WI38 (cell line): Measurements from ENCODE around the gene STUM.

Experiments
- H3K4me3 ChIP-seq: 2 replicates; pipeline ENCODE4 v1.5.1; 2011; ENCODE audit warnings: low read depth, mild to moderate bottlenecking, control low read depth, low read length
- CTCF ChIP-seq: IDR thresholded peaks from 2 replicates; pipeline ENCODE4 v1.5.1; 2012; ENCODE audit warnings: low read depth, mild to moderate bottlenecking, control low read depth, low read length

Gene STUM

DNA sequence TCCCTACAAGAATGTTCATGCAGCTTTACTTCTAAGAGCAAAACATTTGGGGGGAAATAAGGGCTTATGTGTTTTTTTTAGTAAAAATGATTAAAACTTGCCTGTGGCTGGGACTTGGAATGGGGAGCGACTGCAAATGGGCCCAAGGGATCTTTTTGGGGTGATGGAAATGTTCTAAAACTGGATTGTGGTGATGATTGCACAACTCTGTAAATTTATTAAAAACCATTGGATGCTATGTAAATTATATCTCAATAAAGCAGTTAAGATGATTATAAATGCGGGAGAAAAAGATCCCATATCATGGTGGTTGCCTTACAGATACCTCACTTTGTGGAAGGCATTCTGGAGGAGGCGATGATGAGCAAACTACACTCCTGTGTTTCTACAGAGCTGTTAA, 30.2 kb upstream of the STUM start:
- no peak for TF ChIP-seq CTCF
- H3K4me3 ChIP-seq = no peak overlapping the region

- no peak overlapping the region for H3K4me3 ChIP-seq
- no peak for TF ChIP-seq CTCF
These were observed 29.4 kb upstream of the STUM start for GRCh38 chr1:226519135-226519534.

DNA sequence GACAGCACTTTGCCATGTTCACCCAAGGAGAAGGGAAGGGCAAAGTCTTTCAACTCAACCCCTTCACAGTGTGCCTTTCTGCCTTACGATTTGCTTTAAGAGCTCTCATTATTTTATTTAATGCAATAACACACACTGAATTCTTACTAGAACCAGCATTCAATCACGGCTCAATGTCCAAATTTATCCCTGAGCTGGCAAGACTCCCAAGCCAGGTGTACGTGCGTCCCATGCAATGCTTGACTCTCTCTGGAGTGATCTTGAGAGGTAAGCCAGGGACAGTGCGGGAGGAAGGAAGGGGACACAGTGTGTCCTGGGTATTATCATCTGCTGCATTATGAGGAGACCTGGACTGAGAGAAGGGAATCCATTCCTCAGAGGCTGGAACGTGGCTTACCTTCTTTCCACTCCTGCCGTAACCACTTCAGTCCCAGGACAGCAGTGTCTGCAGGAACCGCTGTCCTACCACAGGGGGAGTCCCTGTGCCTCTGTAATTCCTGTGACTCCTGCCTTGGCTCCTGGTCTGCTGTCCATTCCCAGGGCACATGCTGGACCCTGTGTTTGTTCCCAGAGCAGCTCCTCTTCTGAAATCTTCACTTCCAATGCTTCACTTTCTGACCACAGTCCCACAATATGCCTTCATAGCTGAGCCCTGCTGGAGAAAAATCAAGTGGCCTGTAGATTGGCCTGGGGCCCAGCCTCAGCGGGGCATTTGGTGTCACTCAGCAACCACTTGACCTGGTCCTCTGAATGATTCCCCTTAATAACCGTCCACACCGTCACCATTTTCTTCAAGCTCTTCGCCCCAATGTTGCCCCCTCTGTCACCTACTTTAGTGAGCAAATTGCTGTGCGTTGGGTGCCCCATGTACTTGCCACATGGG, 28.6 kb upstream of the STUM start:
- TF ChIP-seq CTCF = no peak
- no peak overlapping the region for H3K4me3 ChIP-seq

GRCh38 chr1:226520640-226521355, 27.8 kb upstream of the STUM start:
- TF ChIP-seq CTCF = no peak
- no peak overlapping the region for H3K4me3 ChIP-seq

- no peak for TF ChIP-seq CTCF
- H3K4me3 ChIP-seq = no peak overlapping the region
These were observed 24.7 kb upstream of the STUM start for GRCh38 chr1:226523646-226524406.

- no peak overlapping the region for H3K4me3 ChIP-seq
- TF ChIP-seq CTCF = no peak
These were observed 24.0 kb upstream of the STUM start for GRCh38 chr1:226524547-226524946.

GRCh38 chr1:226525750-226526149, 22.8 kb upstream of the STUM start:
- H3K4me3 ChIP-seq = no peak overlapping the region
- no peak for TF ChIP-seq CTCF
